HG03439 (cell line): ENCODE data around the gene KBTBD4.
"Not testable (repeated sequence)": the region's sequence is repeated elsewhere in the genome, so short reads cannot be mapped to it uniquely, and the experiment has no call there.

ENCODE experiments used
- ATAC-seq: cut with Tn5 transposase; IDR thresholded peaks from one replicate; pipeline ENCODE4 v1.9.1; 2021; ENCODE audit warnings: mild to moderate bottlenecking, moderate library complexity; ENCODE audit not compliant: unreplicated experiment

The KBTBD4 gene

DNA sequence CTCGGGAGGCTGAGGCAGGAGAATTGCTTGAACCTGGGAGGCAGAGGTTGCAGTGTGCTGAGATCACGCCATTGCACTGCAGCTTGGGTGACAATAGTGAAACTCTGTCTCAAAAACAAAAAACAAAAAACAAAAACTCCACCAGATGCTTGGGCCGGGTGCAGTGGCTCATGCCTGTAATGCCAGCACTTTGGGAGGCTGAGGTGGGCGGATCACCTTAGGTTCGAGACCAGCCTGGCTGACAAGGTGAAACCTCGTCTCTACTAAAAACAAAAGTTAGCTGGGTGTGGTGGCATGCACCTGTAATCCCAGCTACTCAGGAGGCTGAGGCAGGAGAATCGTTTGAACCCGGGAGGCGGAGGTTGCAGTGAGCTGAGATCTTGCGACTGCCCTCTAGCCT is 14.4 kb downstream of the KBTBD4 start:
- not testable (repeated sequence) for ATAC-seq

DNA sequence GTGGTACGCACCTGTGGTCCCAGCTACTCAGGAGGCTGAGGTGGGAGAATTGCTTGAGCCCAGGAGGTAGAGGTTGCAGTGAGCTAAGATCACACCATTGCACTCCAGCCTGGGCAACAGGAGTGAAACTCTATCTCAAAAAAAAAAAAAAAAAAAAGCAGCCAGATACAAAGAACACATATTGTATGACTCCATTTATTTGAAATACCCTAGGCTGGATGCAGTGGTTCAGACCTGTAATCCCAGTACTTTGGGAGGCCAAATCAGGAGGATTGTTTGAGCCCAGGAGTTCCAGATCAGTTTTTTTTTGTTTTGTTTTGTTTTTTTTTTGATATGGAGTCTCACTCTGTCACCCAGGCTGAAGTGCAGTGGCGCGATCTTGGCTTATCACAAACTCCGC is 16.4 kb downstream of the KBTBD4 start:
- ATAC-seq, result not testable (repeated sequence)

DNA sequence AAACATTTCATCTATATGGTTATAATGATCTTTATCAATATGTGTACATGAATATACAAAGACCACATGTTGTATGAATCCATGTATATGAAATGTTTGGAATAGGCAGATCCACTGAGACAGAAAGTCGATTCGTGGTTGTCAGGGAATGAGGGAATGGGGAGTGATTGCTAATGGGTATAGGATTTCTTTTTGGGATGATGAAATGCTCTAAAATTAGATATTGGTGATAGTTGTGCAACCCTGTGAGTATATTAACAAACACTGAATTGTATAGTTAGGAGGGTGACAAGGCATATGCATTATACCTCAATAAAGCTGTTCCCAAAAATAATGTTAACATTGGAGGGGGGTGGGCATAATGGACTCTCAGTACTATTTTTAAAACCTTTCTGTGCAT is 18.3 kb downstream of the KBTBD4 start:
- no peak for ATAC-seq

- no peak for ATAC-seq
These were observed 20.1 kb downstream of the KBTBD4 start for GRCh38 chr11:47558695-47559094.

DNA sequence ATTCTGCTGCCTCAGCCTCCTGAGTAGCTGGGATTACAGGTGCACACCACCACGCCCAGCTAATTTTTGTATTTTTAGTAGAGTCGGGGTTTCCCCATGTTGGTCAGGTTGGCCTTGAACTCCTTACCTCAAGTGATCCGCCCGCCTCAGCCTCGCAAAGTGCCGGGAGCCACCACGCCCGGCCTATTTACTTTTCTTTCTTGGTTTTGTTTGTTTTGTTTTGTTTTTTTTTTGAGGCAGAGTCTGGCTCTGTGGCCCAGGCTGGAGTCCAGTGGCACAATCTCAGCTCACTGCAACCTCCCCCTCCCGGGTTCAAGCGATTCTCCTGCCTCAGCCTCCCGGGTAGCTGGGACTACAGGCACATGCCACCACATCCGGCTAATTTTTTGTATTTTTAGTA is 21.8 kb downstream of the KBTBD4 start:
- not testable (repeated sequence) for ATAC-seq

DNA sequence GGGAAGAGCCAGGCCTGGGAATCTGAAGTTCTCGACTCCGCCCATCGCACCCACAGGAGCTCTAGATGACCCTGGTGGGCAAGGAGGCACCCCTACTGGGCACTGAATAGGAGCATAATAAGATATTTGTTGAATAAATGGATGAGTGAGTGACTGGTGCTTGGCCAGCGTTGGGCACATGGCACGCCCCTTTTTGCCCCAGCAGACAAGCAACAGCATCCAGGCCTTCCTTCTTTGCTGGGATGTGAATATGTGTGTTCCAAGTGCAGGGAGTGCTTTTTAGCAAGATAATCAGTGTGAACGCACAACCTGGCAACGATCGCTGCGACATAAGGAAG is 25.4 kb downstream of the KBTBD4 start:
- ATAC-seq, result peak; percentile 40

GRCh38 chr11:47552566-47553405 is 26.0 kb downstream of the KBTBD4 start, which contains the start of gene CELF1:
CELF1 (minus strand) TSS chr11:47553132; CDS start chr11:47499523, 53,609 bp downstream.
- peak; percentile 96 for ATAC-seq

GRCh38 chr11:47552056-47552565 is 26.7 kb downstream of the KBTBD4 start:
- no peak for ATAC-seq

- no peak for ATAC-seq
These were observed 27.7 kb downstream of the KBTBD4 start for GRCh38 chr11:47551086-47551485.

- no peak for ATAC-seq
These were observed 28.3 kb downstream of the KBTBD4 start for GRCh38 chr11:47550288-47551047.

GRCh38 chr11:47546274-47546673 is 32.5 kb downstream of the KBTBD4 start:
- ATAC-seq, result not testable (repeated sequence)

- ATAC-seq, result no peak
These were observed 33.5 kb downstream of the KBTBD4 start for GRCh38 chr11:47545298-47545697.

GRCh38 chr11:47541070-47541469 is 37.7 kb downstream of the KBTBD4 start:
- ATAC-seq, result no peak

DNA sequence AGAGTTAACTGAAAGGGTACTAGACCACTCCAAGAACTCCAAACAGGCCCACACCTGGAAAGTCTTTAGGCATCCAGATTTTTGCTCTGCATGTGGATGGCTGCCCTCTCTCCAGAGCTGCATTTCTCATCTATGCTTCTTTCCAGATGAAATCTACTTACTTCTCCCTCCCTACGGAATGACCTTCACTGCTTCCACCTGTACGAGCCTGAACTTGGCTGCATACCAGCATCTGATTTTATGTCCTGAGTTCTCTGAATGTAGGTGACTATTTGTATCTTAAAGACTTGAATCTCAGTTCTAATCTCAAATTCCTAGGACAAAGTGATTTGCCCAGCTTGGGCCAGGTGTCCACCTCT is 39.1 kb downstream of the KBTBD4 start:
- ATAC-seq, result no peak

DNA sequence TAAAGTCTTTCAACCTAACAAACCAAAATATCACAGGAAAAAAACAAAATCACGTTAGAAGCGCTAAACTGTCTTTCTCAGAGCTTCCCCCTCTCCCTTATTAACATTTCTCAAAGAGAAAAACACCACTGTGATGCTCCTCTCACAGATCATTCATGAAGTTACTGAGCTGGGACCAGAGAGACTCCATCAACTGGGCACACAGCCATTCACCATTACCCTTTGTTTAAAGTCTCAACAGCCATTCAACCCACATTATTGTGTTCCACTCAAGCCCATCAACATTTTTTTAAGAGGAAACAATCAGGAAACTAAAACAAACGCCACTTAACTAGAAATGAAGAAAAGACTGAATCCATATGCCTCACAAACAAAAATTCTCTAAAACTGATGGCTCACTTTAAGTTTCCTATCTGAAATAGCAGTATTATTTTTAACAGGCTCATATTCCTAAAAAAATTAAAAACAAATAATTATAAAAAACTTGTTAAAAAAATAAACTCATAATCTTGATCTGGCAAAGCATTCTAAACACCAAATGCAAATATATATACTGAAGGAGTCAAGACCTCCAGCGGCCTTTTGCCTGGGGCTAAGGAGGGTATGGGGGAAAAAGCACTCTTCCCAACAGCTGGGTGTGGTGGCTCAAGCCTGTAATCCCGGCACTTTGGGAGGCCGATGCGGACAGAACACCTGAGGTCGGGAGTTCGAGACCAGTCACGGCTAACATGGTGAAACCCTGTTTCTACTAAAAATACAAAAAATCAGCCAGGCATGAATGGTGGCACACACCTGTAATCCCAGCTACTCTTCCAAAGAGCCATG is 39.8 kb downstream of the KBTBD4 start:
- ATAC-seq, result no peak

- no peak for ATAC-seq
These were observed 41.9 kb downstream of the KBTBD4 start for GRCh38 chr11:47536915-47537314.

- ATAC-seq, result no peak
These were observed 44.0 kb downstream of the KBTBD4 start for GRCh38 chr11:47534704-47535251.

GRCh38 chr11:47533690-47534151 is 45.0 kb downstream of the KBTBD4 start:
- ATAC-seq, result no peak

GRCh38 chr11:47532597-47533213 is 46.1 kb downstream of the KBTBD4 start:
- no peak for ATAC-seq

DNA sequence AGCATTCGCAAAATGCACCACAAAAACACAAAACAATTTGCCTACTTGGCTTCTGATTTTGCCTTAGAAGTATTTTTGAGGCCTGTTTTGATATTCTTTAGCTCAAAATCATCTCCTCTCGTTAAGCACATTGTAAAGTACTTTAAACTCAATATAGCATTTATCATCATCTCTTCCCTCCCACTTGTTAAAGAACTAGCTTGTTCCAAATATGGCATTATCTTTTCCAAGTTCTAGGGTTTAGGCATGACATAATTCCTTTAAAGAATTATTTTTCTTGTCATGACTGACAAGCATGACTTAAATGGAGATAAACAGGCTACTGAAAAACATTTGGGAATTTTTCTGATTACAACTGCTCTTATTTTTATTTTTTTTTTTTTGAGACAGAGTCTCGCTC is 47.1 kb downstream of the KBTBD4 start:
- ATAC-seq, result no peak
